ENCODE results near the gene CAMK4. TPM values are rescaled to one million over a fixed set of nuclear protein-coding genes. Genes with fewer than 3 reads are reported as not detected.

Gene CAMK4
- total and polyA plus RNA-seq, 2 donors (not counting 3 experiments of a cell fraction or from before 2014, with no cell fraction given): 2.2 to 5.4 TPM

DNA sequence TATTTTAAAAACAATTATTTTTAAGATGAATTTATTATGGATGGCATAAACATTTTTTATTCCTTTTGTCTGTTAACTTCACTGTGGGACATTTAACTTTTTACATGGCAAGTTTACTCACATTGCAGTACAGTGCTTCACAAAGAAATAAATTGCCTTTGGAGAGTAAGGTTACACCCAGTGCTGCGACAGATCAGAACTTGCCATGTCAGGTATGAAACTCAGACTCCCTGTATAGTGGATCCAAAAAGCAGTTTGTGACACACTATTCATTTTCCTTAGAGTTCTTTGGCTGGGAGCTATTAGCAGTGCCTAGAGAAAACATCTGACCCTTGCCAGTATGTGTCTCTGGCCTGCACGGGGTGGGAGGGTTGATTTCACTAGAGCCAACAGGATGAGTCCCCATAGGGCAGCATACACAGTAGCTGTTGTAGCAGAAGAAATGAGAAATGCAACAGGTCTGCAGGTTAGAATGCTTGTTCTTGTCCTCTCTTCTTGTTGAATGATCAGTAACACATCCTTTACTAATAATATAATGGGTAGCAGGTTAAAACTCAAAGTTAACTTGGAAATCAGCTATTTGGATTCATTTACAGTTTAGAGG lies 245.2 kb downstream of the CAMK4 start:
- no peaks in the 10 kb centered on the region for H3K9me1 ChIP-seq (replicated peaks; ENCODE audit: control insufficient read depth, extremely low read depth, insufficient read depth, low read length)
- H3K27me3 ChIP-seq (ENCODE audit: control insufficient read depth in 2 of 2, insufficient read depth in 2 of 2, low read length in 2 of 2): no peaks in the 10 kb centered on the region
- no TSS peak for BruUV-seq (replicated peaks)
- dilution Hi-C loops (cut with MboI; ENCODE audit: extremely low pct_ligation_motif_present, low sequenced_read_pairs) (no loop called here), intact Hi-C loops (cut with micrococcal nuclease) (no loop called here)
- no peaks in the 10 kb centered on the region for H3K4me1 ChIP-seq (ENCODE audit: control insufficient read depth, extremely low read depth, insufficient read depth, low read length)
- no peak overlapping the region for H3K4me2 ChIP-seq (ENCODE audit: insufficient read depth, low read length)
- H3K36me3 ChIP-seq (ENCODE audit: control insufficient read depth in 2 of 2, extremely low read depth in 1 of 2, insufficient read depth in 2 of 2, low read length in 2 of 2): no peaks in the 10 kb centered on the region
- H3K79me2 ChIP-seq (ENCODE audit: control insufficient read depth, insufficient read depth, low read length): no peaks in the 10 kb centered on the region
- H3K9me3 ChIP-seq (replicated peaks; ENCODE audit: control insufficient read depth, insufficient read depth, low read length): no peaks in the 10 kb centered on the region
- H4K20me1 ChIP-seq (replicated peaks; ENCODE audit: control insufficient read depth, extremely low read depth, insufficient read depth, low read length): no peaks in the 10 kb centered on the region
- H3K9ac ChIP-seq (replicated peaks; ENCODE audit: extremely low read depth, insufficient read depth, low read length): no peak overlapping the region
- TF ChIP-seq FOS (IDR thresholded peaks at IDR 0.05; ENCODE audit: borderline replicate concordance, insufficient read depth, low read length) (no peak), MYC (IDR thresholded peaks at IDR 0.05; ENCODE audit: low read depth, low read length) (no peak), POLR2AphosphoS5 (IDR thresholded peaks at IDR 0.05; ENCODE audit: insufficient read depth, low read depth, low read length) (no peak), GATA2 (IDR thresholded peaks at IDR 0.05; ENCODE audit: insufficient read depth, insufficient read length, low read depth, low read length) (no peak), POLR2A (IDR thresholded peaks at IDR 0.05; ENCODE audit: low read depth, low read length) (no peak), EZH2 (IDR thresholded peaks at IDR 0.05; ENCODE audit: borderline replicate concordance, low read depth, low read length, severe bottlenecking) (no peak), JUN (IDR thresholded peaks at IDR 0.05; ENCODE audit: borderline replicate concordance, insufficient read depth, insufficient read length, low read depth) (no peak)
- TF ChIP-seq, protein P1, sequence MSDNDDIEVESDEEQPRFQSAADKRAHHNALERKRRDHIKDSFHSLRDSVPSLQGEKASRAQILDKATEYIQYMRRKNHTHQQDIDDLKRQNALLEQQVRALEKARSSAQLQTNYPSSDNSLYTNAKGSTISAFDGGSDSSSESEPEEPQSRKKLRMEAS (IDR thresholded peaks at IDR 0.05; ENCODE audit: insufficient read depth, insufficient read length): no peak
- TF ChIP-seq, protein P2, sequence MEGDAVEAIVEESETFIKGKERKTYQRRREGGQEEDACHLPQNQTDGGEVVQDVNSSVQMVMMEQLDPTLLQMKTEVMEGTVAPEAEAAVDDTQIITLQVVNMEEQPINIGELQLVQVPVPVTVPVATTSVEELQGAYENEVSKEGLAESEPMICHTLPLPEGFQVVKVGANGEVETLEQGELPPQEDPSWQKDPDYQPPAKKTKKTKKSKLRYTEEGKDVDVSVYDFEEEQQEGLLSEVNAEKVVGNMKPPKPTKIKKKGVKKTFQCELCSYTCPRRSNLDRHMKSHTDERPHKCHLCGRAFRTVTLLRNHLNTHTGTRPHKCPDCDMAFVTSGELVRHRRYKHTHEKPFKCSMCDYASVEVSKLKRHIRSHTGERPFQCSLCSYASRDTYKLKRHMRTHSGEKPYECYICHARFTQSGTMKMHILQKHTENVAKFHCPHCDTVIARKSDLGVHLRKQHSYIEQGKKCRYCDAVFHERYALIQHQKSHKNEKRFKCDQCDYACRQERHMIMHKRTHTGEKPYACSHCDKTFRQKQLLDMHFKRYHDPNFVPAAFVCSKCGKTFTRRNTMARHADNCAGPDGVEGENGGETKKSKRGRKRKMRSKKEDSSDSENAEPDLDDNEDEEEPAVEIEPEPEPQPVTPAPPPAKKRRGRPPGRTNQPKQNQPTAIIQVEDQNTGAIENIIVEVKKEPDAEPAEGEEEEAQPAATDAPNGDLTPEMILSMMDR (IDR thresholded peaks at IDR 0.05; ENCODE audit: extremely low read depth in 1 of 2, insufficient read depth in 1 of 2, low read depth in 1 of 2, low read length in 2 of 2): no peak
- CTCF ChIA-PET: interaction anchor here (1.0 to 1.1 kb wide), 2 partner anchors 8 to 62 kb away, joined by 3 read pairs; no protein-coding TSS in a partner anchor
- no peak overlapping the region for H2AFZ ChIP-seq (ENCODE audit: low read depth, low read length)
- no peak overlapping the region for H3K4me3 ChIP-seq (replicated peaks in 1 of 3; ENCODE audit: insufficient read depth in 1 of 3, low read depth in 1 of 3, low read length in 3 of 3)
- POLR2A ChIA-PET: no interaction called here
- H3K27ac ChIP-seq (ENCODE audit: insufficient read depth, low read depth, low read length): no peak overlapping the region
- FAIRE-seq (no peak), DNase-seq (ENCODE audit: low read depth, low spot score) (no peak)
